ENCODE measurements around the gene DLGAP3.

The DLGAP3 gene

DNA sequence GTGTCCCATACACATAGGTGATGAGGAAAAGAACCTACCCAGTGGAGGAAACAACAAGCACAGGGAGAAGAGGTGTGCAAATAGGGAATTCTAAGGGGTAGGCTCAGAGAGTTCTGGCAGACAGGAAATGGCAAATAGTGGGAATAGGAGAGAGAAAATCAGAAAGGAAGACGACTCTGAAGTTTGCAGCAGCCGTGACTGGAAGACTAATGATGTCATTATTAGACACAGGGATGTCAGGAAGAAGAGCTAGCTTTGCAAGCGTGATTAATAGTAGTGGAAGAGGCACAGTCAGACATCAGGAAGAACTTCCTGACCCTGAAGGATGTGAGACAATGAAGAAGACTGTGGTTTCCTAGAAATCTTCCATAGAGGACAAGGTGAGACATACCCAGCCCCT lies 21.1 kb downstream of the DLGAP3 start:
- no peak overlapping the region for H3K4me3 ChIP-seq (ENCODE audit: low read depth, low read length)
- no peak for TF ChIP-seq CTCF (IDR thresholded peaks at IDR 0.05; ENCODE audit: insufficient read depth, low read depth, low read length, missing control alignments)
- no peak for DNase-seq (ENCODE audit: low read depth)

- DNase-seq (ENCODE audit: low read depth), result no peak
- H3K4me3 ChIP-seq (ENCODE audit: low read depth, low read length), result no peak overlapping the region
- no peak for TF ChIP-seq CTCF (IDR thresholded peaks at IDR 0.05; ENCODE audit: insufficient read depth, low read depth, low read length, missing control alignments)
Observed at GRCh38 chr1:34907487-34908090, 21.9 kb downstream of the DLGAP3 start.

- no peak overlapping the region for H3K4me3 ChIP-seq (ENCODE audit: low read depth, low read length)
- DNase-seq (ENCODE audit: low read depth), result no peak
Observed at GRCh38 chr1:34906756-34907155, 22.7 kb downstream of the DLGAP3 start.

GRCh38 chr1:34906222-34906621 lies 23.2 kb downstream of the DLGAP3 start:
- H3K4me3 ChIP-seq (ENCODE audit: low read depth, low read length), result no peak overlapping the region
- no peak for TF ChIP-seq CTCF (IDR thresholded peaks at IDR 0.05; ENCODE audit: insufficient read depth, low read depth, low read length, missing control alignments)
- no peak for DNase-seq (ENCODE audit: low read depth)

More at GRCh38 chr1:34906756-34907155, 22.7 kb downstream of the DLGAP3 start:
- no peak for TF ChIP-seq CTCF (IDR thresholded peaks at IDR 0.05; ENCODE audit: insufficient read depth, low read depth, low read length, missing control alignments)

DNA sequence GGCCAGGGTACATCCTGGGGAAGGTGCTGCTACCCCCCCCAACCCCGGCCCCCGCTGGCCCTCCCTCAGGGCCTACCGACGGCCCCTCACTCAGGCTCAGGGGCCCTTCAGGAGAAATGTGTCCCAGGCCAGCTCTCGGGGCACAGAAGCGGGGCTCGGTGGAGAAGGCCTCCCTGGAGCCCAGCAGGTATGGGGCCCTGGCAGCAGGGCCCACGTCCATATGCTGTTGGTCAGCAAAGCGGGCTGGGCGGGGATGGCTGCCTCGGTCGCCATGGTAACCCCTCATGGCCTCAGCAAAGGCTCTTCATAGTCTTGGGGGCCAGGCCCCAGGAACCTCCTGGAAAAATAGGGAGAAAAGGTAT lies 24.4 kb downstream of the DLGAP3 start:
- H3K4me3 ChIP-seq (ENCODE audit: low read depth, low read length), result no peak overlapping the region
- DNase-seq (ENCODE audit: low read depth), result no peak
- TF ChIP-seq CTCF (IDR thresholded peaks at IDR 0.05; ENCODE audit: insufficient read depth, low read depth, low read length, missing control alignments), result no peak

GRCh38 chr1:34904236-34905097 lies 25.0 kb downstream of the DLGAP3 start:
- H3K4me3 ChIP-seq (ENCODE audit: low read depth, low read length), result no peak overlapping the region
- no peak for DNase-seq (ENCODE audit: low read depth)
- TF ChIP-seq CTCF (IDR thresholded peaks at IDR 0.05; ENCODE audit: insufficient read depth, low read depth, low read length, missing control alignments), result no peak

All from GM12865 (cell line).